Tibial artery (tissue), 4 donors: ENCODE measurements around the gene ABCA2.

Experiments
- DNase-seq, 2 donors: peaks; one replicate each; pipeline ENCODE4 v3.0.0-alpha.2; 2019
- H3K27ac ChIP-seq, 2 donors: fragments of 200-600 bp; sonication (generic) in 1 of 2; 1 replicate in 1 of 2; 2 replicates in 1 of 2; pipeline ENCODE4 v1.5.1; 2018 to 2019; ENCODE audit warnings: mild to moderate bottlenecking in 1 of 2
- H3K27me3 ChIP-seq, 2 donors: fragments of 200-600 bp; sonication (generic) in 1 of 2; one replicate each; pipeline versions ENCODE4 v1.5.1 to v1.6.0; 2016 to 2019
- H3K36me3 ChIP-seq, 3 donors: fragments of 200-600 bp; sonication (generic) in 2 of 3; one replicate each; pipeline ENCODE4 v1.5.1; 2016 to 2019; ENCODE audit warnings: mild to moderate bottlenecking in 2 of 3
- H3K4me1 ChIP-seq, 4 donors: fragments of 200-600 bp; sonication (generic) in 2 of 4; 1 replicate in 3 of 4; 2 replicates in 1 of 4; pipeline ENCODE4 v1.5.1; 2016 to 2019
- H3K4me3 ChIP-seq, 2 donors: fragments of 200-600 bp; sonication (generic) in 1 of 2; 1 replicate in 1 of 2; 2 replicates in 1 of 2; pipeline ENCODE4 v1.5.1; 2018 to 2019; ENCODE audit warnings: mild to moderate bottlenecking in 2 of 2
- H3K9me3 ChIP-seq, 3 donors: fragments of 200-600 bp; sonication (generic) in 1 of 3; one replicate each; pipeline ENCODE4 v1.5.1; 2016 to 2019
- intact Hi-C: fragments of 100-400 bp; cut with DNase I; formaldehyde crosslinking; loops from one replicate; pipeline ENCODE4 v1.15.0; 2023; ENCODE audit warnings: low total_unique reads
- TF ChIP-seq, protein P1 (sequence below), 2 experiments: fragments of 200-600 bp in 1 of 2; fragments of 450-650 bp in 1 of 2; IDR thresholded peaks; one replicate each; pipeline ENCODE4 v1.5.1; 2017 to 2019; ENCODE audit warnings: antibody characterized with exemption in 2 of 2, mild to moderate bottlenecking in 1 of 2, moderate library complexity in 1 of 2

Gene ABCA2

GRCh38 chr9:137015976-137016375 is 12.1 kb downstream of the ABCA2 start:
- Histone ChIP-seq H3K4me1 (no peaks in the 10 kb centered on the region), H3K27me3 (no peaks in the 10 kb centered on the region), H3K4me3 (no peak overlapping the region), H3K36me3 (peaks cover 31 to 93% (median 72%) of the 10 kb centered on the region in 3 donors), H3K9me3 (no peaks in the 10 kb centered on the region), H3K27ac (no peak overlapping the region)
- no peak for DNase-seq
- intact Hi-C loops, result no loop called here
- TF ChIP-seq, protein P1, sequence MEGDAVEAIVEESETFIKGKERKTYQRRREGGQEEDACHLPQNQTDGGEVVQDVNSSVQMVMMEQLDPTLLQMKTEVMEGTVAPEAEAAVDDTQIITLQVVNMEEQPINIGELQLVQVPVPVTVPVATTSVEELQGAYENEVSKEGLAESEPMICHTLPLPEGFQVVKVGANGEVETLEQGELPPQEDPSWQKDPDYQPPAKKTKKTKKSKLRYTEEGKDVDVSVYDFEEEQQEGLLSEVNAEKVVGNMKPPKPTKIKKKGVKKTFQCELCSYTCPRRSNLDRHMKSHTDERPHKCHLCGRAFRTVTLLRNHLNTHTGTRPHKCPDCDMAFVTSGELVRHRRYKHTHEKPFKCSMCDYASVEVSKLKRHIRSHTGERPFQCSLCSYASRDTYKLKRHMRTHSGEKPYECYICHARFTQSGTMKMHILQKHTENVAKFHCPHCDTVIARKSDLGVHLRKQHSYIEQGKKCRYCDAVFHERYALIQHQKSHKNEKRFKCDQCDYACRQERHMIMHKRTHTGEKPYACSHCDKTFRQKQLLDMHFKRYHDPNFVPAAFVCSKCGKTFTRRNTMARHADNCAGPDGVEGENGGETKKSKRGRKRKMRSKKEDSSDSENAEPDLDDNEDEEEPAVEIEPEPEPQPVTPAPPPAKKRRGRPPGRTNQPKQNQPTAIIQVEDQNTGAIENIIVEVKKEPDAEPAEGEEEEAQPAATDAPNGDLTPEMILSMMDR (IDR thresholded peaks at IDR 0.05), result no peak

DNA sequence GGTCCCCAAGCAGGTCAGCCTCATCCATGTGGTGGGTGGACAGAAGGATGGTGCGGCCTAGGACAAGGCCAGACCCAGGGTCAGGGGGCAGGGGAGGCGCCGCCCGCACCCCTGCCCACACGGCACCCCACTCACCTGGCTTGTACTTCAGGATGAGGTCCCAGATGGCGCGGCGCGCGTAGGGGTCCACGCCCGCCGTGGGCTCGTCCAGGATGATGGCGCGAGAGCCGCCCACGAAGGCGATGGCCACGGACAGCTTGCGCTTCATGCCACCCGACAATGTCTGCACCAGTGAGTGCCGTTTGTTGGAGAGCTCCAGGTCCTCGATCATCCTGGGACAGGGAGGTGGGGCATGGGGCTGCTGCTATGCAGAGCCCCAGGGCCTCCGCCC is 12.5 kb downstream of the ABCA2 start:
- TF ChIP-seq, protein P1 (IDR thresholded peaks at IDR 0.05), result no peak
- DNase-seq, result no peak
- H3K36me3 ChIP-seq, result peaks cover 31 to 93% (median 74%) of the 10 kb centered on the region in 3 donors

DNA sequence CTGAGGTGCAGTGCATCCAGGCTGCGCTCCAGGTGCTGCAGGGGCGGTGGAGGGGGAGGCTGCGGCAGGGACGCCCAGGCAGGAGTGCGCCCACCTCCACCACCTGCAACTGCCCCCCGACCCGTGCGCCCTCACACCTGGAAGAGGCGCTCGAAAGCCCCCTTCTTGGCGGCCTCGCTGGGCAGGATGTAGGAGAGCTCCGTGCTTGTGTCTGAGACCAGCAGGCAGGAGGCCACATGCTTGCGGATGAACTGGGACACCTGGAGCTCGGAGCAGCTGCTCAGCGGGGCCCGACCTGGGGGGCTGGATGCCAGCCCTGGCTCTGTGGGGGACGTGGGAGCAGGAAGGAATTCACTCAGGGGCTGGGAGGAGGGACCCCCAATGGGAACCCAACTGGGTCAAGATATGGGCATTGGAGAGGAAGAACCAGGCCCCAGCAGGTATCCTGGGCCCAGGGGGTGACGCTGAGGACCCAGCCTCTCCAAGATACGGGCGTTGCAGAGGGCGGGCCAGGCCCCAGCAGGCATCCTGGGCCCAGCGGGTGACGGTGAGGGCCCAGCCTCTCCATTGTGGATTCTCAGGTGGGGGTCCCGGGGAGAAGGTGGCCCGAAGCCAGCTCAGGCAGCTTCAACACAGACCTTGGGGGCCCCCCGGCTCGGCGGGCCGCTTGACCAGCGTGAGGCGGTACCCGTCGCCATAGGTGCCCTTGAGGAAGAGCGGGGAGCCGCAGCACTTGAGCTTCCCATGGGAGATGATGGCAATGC is 13.1 kb downstream of the ABCA2 start:
- Histone ChIP-seq H3K27me3 (no peaks in the 10 kb centered on the region), H3K27ac (no peak overlapping the region), H3K4me1 (no peaks in the 10 kb centered on the region), H3K4me3 (no peak overlapping the region), H3K36me3 (peaks cover 31 to 93% (median 77%) of the 10 kb centered on the region in 3 donors), H3K9me3 (no peaks in the 10 kb centered on the region)
- intact Hi-C loops, result no loop called here
- TF ChIP-seq, protein P1 (IDR thresholded peaks at IDR 0.05), result no peak
- no peak for DNase-seq

More for the DNA sequence above, 12.5 kb downstream of the ABCA2 start:
- Histone ChIP-seq H3K4me3 (no peak overlapping the region), H3K27ac (no peak overlapping the region), H3K27me3 (no peaks in the 10 kb centered on the region), H3K4me1 (no peaks in the 10 kb centered on the region), H3K9me3 (no peaks in the 10 kb centered on the region)
- intact Hi-C loops, result no loop called here

DNA sequence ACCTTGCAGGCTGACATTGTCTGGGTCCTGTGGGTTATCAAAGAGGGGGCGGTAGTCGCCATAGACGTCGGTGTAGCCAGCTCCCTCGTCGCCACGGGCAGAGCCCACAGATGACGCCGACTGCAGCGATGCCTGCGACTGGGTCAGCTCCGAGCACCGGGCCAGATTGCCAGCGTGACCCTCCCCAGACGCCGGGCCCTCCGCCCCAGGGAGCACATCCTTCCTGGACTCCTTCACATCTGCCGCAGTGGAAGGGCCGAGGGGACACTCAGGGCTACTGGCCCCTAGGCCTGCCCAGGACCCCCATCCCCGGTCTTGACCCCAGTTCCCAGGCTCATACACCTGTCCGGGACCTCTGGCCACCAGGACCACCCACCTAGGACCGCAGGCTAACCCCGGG is 13.9 kb downstream of the ABCA2 start:
- intact Hi-C loops, result no loop called here
- no peaks in the 10 kb centered on the region for H3K4me1 ChIP-seq

GRCh38 chr9:137013571-137013940 is 14.5 kb downstream of the ABCA2 start:
- no peak overlapping the region for H3K4me3 ChIP-seq
- H3K36me3 ChIP-seq, result peaks cover 31 to 97% (median 89%) of the 10 kb centered on the region in 3 donors
- no peaks in the 10 kb centered on the region for H3K4me1 ChIP-seq
- intact Hi-C loops, result no loop called here
- TF ChIP-seq, protein P1 (IDR thresholded peaks at IDR 0.05), result no peak
- DNase-seq, result no peak
- H3K9me3 ChIP-seq, result no peaks in the 10 kb centered on the region
- H3K27ac ChIP-seq, result no peak overlapping the region
- H3K27me3 ChIP-seq, result no peaks in the 10 kb centered on the region

More for the DNA sequence above, 13.9 kb downstream of the ABCA2 start:
- TF ChIP-seq, protein P1 (IDR thresholded peaks at IDR 0.05), result no peak
- Histone ChIP-seq H3K9me3 (no peaks in the 10 kb centered on the region), H3K27me3 (no peaks in the 10 kb centered on the region), H3K36me3 (peaks cover 31 to 97% (median 85%) of the 10 kb centered on the region in 3 donors), H3K27ac (no peak overlapping the region), H3K4me3 (no peak overlapping the region)
- no peak for DNase-seq
